GM19240 (cell line): ENCODE data around the gene APOL1.
"Not testable (repeated sequence)": the region's sequence is repeated elsewhere in the genome, so short reads cannot be mapped to it uniquely, and the experiment has no call there.

Experiments
- DNase-seq: peaks from one replicate; pipeline ENCODE4 v3.0.0; 2011; ENCODE audit warnings: low spot score; ENCODE audit not compliant: insufficient read length

The APOL1 gene

GRCh38 chr22:36267058-36267457, 14.1 kb downstream of the APOL1 start:
- DNase-seq = no peak

GRCh38 chr22:36267896-36268485, 15.1 kb downstream of the APOL1 start:
- DNase-seq = no peak

GRCh38 chr22:36271231-36271630, 18.3 kb downstream of the APOL1 start:
- DNase-seq = not testable (repeated sequence)

- not testable (repeated sequence) for DNase-seq
Observed at GRCh38 chr22:36271951-36272350, 19.0 kb downstream of the APOL1 start.

GRCh38 chr22:36274531-36274930, 21.6 kb downstream of the APOL1 start:
- no peak for DNase-seq

- peak; percentile 69 for DNase-seq
Observed at GRCh38 chr22:36277482-36278291, 24.8 kb downstream of the APOL1 start.

- no peak for DNase-seq
Observed at GRCh38 chr22:36279219-36279666, 26.3 kb downstream of the APOL1 start.

GRCh38 chr22:36280379-36280778, 27.4 kb downstream of the APOL1 start:
- no peak for DNase-seq

- DNase-seq = no peak
Observed at GRCh38 chr22:36281781-36282327, 28.9 kb downstream of the APOL1 start.

- DNase-seq = no peak
Observed at GRCh38 chr22:36282328-36282831, 29.4 kb downstream of the APOL1 start.

GRCh38 chr22:36284171-36284571, 31.2 kb downstream of the APOL1 start:
- no peak for DNase-seq

- no peak for DNase-seq
Observed at GRCh38 chr22:36285017-36285416, 32.1 kb downstream of the APOL1 start.

- no peak for DNase-seq
Observed at GRCh38 chr22:36285545-36285944, 32.6 kb downstream of the APOL1 start.

- peak; percentile 75 for DNase-seq
Observed at GRCh38 chr22:36286096-36286957, 33.4 kb downstream of the APOL1 start.

- DNase-seq = no peak
Observed at GRCh38 chr22:36287881-36288515, 35.1 kb downstream of the APOL1 start.

- DNase-seq = no peak
Observed at GRCh38 chr22:36288571-36289405, 35.9 kb downstream of the APOL1 start.

- DNase-seq = no peak
Observed at GRCh38 chr22:36289406-36289870, 36.5 kb downstream of the APOL1 start.

- not testable (repeated sequence) for DNase-seq
Observed at GRCh38 chr22:36289948-36290371, 37.0 kb downstream of the APOL1 start.

GRCh38 chr22:36290391-36291075, 37.6 kb downstream of the APOL1 start:
- DNase-seq = not testable (repeated sequence)
